BLaER1 (cell line): Measurements from ENCODE around the gene QSOX2.
A peak's percentile ranks its signal among the peaks of the same experiment; 100 is the strongest.

Experiments
- H3K27ac ChIP-seq: shearing (Covaris generic); formaldehyde crosslinking; 2 replicates; pipeline ENCODE4 v1.8.1; 2022
- H3K27me3 ChIP-seq: shearing (Covaris generic); formaldehyde crosslinking; 2 replicates; pipeline ENCODE4 v1.8.1; 2022
- H3K36me3 ChIP-seq: shearing (Covaris generic); formaldehyde crosslinking; 2 replicates; pipeline ENCODE4 v1.8.1; 2022
- H3K4me1 ChIP-seq: shearing (Covaris generic); formaldehyde crosslinking; 2 replicates; pipeline ENCODE4 v1.8.1; 2022
- H3K4me2 ChIP-seq: shearing (Covaris generic); formaldehyde crosslinking; 2 replicates; pipeline ENCODE4 v1.8.1; 2022
- H3K4me3 ChIP-seq: shearing (Covaris generic); formaldehyde crosslinking; 2 replicates; pipeline ENCODE4 v1.8.1; 2022
- H3K9ac ChIP-seq: shearing (Covaris generic); formaldehyde crosslinking; 2 replicates; pipeline ENCODE4 v1.8.1; 2022
- H3K9me3 ChIP-seq: shearing (Covaris generic); formaldehyde crosslinking; 2 replicates; pipeline ENCODE4 v1.8.1; 2022
- H4K20me1 ChIP-seq: shearing (Covaris generic); formaldehyde crosslinking; 2 replicates; pipeline ENCODE4 v1.8.1; 2022
- Cebpa-rat ChIP-seq: shearing (Covaris generic); IDR thresholded peaks from 2 replicates; pipeline ENCODE4 v1.8.1; 2022

QSOX2 gene

GRCh38 chr9:136192289-136193126 lies 53.1 kb downstream of the QSOX2 start:
- 0 out of 2 replicates have a peak overlapping the region, but pooled peaks have one; percentile 18 for H3K4me3 ChIP-seq
- H3K4me1 ChIP-seq = peaks cover 62% of the 10 kb centered on the region
- H3K9me3 ChIP-seq = peaks cover 7% of the 10 kb centered on the region; the same call in 1 of the 2 replicates
- no peak for TF ChIP-seq Cebpa-rat
- peaks cover 81% of the 10 kb centered on the region for H3K27me3 ChIP-seq
- H3K4me2 ChIP-seq = peak overlapping the region; percentile 23; the same call in 1 of the 2 replicates
- no peak overlapping the region for H3K9ac ChIP-seq
- H4K20me1 ChIP-seq = peaks cover 62% of the 10 kb centered on the region
- no peaks in the 10 kb centered on the region for H3K36me3 ChIP-seq
- H3K27ac ChIP-seq = no peak overlapping the region

DNA sequence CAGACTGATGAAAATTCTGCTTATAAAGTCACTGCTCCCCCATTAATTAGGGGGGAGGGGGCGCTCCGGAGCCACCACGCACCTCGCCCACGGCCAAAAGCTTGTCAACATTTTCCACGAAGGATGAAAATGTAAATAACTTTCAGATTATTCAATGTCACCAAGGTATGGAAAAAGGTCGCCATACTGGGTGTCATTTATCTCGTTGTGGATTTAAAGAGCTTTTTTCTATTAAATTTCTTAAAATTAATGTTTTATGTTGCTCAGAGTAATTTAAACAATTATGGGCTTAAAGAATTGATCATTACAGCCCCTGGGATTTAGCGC lies 53.7 kb downstream of the QSOX2 start:
- Histone ChIP-seq H3K36me3 (no peaks in the 10 kb centered on the region), H3K9me3 (peaks cover 7% of the 10 kb centered on the region; the same call in 1 of the 2 replicates), H3K4me3 (no peak overlapping the region), H3K27me3 (peaks cover 80% of the 10 kb centered on the region), H3K4me1 (peaks cover 64% of the 10 kb centered on the region), H3K9ac (no peak overlapping the region), H4K20me1 (peaks cover 56% of the 10 kb centered on the region), H3K27ac (no peak overlapping the region), H3K4me2 (peak overlapping the region; percentile 88)
- no peak for TF ChIP-seq Cebpa-rat

DNA sequence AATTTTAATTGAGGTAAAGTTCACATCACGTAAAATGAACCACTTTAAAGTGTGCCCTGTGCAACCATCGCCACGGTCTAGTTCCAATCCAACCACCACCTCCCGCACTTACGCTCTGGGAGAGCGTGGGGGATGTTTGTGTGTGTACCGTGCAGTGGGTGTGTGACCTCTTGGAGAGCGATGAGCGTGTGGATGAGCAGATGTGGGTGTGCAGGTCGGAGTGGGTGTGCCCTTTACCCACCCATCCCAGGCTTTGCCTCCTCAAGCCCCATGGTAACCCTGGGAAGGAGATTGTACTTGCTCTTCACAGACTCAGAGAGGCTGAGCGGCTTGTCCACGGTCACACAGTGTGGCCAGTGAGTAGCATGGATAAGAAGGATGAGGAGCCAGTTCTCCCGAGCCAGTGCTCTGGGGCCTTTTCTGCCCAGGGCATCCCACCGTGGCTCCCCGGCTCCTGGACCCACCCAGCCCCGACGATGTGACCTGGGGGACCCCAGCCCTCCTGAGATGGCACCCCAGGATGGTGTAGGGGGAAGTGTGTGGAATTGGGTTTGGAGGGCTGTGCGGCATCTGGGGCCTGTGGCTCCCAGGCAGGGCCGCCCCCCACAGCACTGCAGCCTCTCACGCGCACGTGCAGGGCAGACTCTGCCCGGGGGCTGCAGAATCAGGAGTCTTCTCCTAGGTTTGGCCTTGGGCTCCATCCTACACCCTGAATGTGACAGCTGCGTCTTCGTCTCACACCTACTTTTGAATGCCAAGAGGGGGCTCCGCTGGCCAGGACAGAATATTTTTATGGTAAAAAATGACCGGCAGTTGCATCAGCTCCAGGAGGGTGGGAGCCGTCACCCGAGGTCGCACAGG lies 54.3 kb downstream of the QSOX2 start:
- no peak for TF ChIP-seq Cebpa-rat
- Histone ChIP-seq H3K27ac (no peak overlapping the region), H4K20me1 (peaks cover 50% of the 10 kb centered on the region), H3K4me1 (peaks cover 67% of the 10 kb centered on the region), H3K27me3 (peaks cover 79% of the 10 kb centered on the region), H3K9me3 (peaks cover 7% of the 10 kb centered on the region; the same call in 1 of the 2 replicates), H3K4me3 (peak overlapping the region; percentile 44), H3K9ac (no peak overlapping the region), H3K36me3 (no peaks in the 10 kb centered on the region), H3K4me2 (peak overlapping the region; percentile 88)

- peaks cover 75% of the 10 kb centered on the region for H3K27me3 ChIP-seq
- H3K9ac ChIP-seq = no peak overlapping the region
- TF ChIP-seq Cebpa-rat = no peak
- peak overlapping the region; percentile 88 for H3K4me2 ChIP-seq
- H3K36me3 ChIP-seq = no peaks in the 10 kb centered on the region
- H3K4me1 ChIP-seq = peaks cover 70% of the 10 kb centered on the region
- no peak overlapping the region for H3K27ac ChIP-seq
- H4K20me1 ChIP-seq = peaks cover 43% of the 10 kb centered on the region
- H3K9me3 ChIP-seq = peaks cover 7% of the 10 kb centered on the region; the same call in 1 of the 2 replicates
- peak overlapping the region; percentile 44 for H3K4me3 ChIP-seq
Observed at GRCh38 chr9:136190656-136191055, 55.0 kb downstream of the QSOX2 start.

- peaks cover 73% of the 10 kb centered on the region for H3K4me1 ChIP-seq
- peak overlapping the region; percentile 88 for H3K4me2 ChIP-seq
- 0 out of 2 replicates have a peak overlapping the region, but pooled peaks have one; percentile 12 for H3K27ac ChIP-seq
- H3K9me3 ChIP-seq = peaks cover 7% of the 10 kb centered on the region; the same call in 1 of the 2 replicates
- no peaks in the 10 kb centered on the region for H3K36me3 ChIP-seq
- TF ChIP-seq Cebpa-rat = no peak
- H3K27me3 ChIP-seq = peaks cover 75% of the 10 kb centered on the region
- H3K9ac ChIP-seq = no peak overlapping the region
- H4K20me1 ChIP-seq = peaks cover 41% of the 10 kb centered on the region
- peak overlapping the region; percentile 44 for H3K4me3 ChIP-seq
Observed at GRCh38 chr9:136190237-136190601, 55.4 kb downstream of the QSOX2 start.

DNA sequence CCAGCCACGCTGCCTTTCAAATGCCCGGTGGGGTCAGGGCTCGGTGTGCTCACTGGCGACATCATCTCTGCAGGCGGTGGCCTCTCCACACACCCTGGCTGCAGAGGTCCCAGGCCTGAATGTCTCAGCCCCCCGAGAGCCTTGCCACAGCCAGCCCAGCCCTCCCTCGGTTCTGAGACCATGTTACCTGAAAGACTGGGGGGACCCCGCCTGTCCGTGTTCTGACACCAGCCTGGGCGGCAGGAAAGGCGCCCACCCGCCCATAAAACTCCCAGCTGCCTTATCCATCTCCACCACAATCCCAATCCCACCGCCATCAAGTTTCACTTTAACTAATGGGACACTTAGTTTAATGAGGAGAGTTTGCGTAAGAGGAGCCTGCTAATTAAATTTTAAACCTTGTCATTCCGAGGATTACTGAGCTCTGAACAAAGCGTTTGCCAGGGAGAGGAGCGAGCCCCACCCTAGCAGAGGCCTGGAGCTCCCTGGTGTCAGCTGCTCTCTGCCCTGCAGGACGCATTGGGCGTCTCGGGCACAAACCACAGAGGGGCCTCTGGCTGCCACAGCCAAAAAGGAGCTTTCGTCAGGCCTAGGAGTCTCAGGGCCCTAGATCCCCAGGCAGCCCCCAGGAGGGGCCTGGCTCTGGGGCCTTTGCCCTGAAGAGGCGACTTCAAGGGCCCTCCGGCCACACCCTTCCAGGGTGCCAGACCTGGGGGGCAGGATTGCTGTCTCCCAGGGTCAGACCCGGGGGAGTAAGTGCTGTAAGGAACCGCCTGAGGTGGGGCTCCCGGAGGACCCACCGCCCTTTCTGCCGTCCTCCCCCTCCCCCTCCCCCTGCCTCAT lies 56.0 kb downstream of the QSOX2 start:
- peaks cover 73% of the 10 kb centered on the region for H3K4me1 ChIP-seq
- H3K4me2 ChIP-seq = peak overlapping the region; percentile 88
- peaks cover 7% of the 10 kb centered on the region; the same call in 1 of the 2 replicates for H3K9me3 ChIP-seq
- H4K20me1 ChIP-seq = peaks cover 38% of the 10 kb centered on the region
- H3K36me3 ChIP-seq = no peaks in the 10 kb centered on the region
- no peak overlapping the region for H3K9ac ChIP-seq
- 0 out of 2 replicates have a peak overlapping the region, but pooled peaks have one; percentile 12 for H3K27ac ChIP-seq
- H3K4me3 ChIP-seq = peak overlapping the region; percentile 40
- no peak for TF ChIP-seq Cebpa-rat
- H3K27me3 ChIP-seq = peaks cover 74% of the 10 kb centered on the region

- H3K27me3 ChIP-seq = peaks cover 57% of the 10 kb centered on the region
- H3K36me3 ChIP-seq = no peaks in the 10 kb centered on the region
- H3K4me1 ChIP-seq = peaks cover 72% of the 10 kb centered on the region
- H3K9ac ChIP-seq = no peak overlapping the region
- no peak overlapping the region for H3K27ac ChIP-seq
- H3K9me3 ChIP-seq = peaks cover 2% of the 10 kb centered on the region; the same call in 1 of the 2 replicates
- no peak overlapping the region for H3K4me3 ChIP-seq
- peak overlapping the region; percentile 88 for H3K4me2 ChIP-seq
- no peak for TF ChIP-seq Cebpa-rat
- H4K20me1 ChIP-seq = peaks cover 32% of the 10 kb centered on the region
Observed at GRCh38 chr9:136187683-136188586, 57.7 kb downstream of the QSOX2 start.

DNA sequence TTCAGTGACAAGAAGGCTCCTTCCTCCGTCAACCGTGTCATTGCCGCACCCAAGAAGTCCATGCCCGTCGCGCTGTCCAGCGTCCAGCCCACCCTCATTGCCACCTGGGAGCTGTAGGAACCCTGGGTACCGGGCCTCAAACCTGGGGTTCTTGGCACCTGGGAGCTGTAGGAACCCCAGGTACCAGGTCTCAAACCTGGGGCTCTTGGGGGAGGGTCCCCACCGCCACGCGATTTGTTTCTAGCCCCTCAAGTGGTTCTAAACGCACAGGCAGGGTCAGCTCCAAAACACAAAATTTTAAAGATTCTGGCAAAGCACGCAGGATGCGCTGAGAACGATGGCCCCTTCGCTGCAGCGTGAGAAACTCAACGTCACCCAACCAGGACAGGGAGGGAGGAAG lies 58.4 kb downstream of the QSOX2 start:
- Histone ChIP-seq H3K4me1 (peaks cover 65% of the 10 kb centered on the region), H3K4me3 (no peak overlapping the region), H3K36me3 (no peaks in the 10 kb centered on the region), H3K9me3 (no peaks in the 10 kb centered on the region), H3K9ac (no peak overlapping the region), H3K4me2 (peak overlapping the region; percentile 88; the same call in 1 of the 2 replicates), H3K27ac (no peak overlapping the region), H3K27me3 (peaks cover 50% of the 10 kb centered on the region), H4K20me1 (peaks cover 25% of the 10 kb centered on the region)
- TF ChIP-seq Cebpa-rat = no peak
